ENCODE results near the gene VAC14.

VAC14 gene

DNA sequence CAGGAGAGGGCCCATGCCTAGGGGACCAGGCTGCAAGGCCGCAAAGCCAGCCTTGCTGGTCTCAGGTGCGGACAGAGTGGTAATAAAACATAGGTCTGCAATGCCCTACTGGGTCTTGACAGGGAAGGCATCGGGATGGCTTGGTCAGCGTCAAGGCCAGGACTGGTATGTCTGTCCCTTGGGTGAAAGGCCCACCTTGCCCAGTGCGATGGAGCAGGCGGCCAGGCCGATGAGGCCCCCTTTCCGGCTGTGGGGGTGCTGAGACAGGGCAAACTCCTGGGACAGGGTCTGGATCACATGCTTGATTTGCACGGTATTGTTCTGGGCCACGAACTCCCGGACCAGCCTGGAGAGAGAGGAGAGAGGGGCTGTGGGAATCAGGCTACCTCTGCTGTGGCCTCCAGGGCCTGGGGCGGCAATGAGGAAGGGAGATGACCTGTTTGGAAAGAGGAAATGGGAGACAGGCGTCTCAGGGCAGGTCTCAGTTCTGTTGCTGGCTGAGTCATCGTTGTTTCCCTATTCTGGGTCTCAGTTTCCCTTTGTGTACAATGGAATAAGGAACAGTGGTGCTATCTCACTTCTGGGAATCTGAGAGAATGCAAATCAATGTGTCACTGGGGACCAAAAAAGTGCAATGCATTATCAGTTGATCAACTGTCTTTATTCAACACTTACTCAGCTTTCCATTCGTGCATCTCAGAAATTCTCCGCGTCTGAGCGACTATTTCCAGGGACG lies 14.8 kb downstream of the VAC14 start:
- in situ Hi-C loops (cut with MboI; ENCODE audit: low sequenced_read_pairs), result no loop called here

DNA sequence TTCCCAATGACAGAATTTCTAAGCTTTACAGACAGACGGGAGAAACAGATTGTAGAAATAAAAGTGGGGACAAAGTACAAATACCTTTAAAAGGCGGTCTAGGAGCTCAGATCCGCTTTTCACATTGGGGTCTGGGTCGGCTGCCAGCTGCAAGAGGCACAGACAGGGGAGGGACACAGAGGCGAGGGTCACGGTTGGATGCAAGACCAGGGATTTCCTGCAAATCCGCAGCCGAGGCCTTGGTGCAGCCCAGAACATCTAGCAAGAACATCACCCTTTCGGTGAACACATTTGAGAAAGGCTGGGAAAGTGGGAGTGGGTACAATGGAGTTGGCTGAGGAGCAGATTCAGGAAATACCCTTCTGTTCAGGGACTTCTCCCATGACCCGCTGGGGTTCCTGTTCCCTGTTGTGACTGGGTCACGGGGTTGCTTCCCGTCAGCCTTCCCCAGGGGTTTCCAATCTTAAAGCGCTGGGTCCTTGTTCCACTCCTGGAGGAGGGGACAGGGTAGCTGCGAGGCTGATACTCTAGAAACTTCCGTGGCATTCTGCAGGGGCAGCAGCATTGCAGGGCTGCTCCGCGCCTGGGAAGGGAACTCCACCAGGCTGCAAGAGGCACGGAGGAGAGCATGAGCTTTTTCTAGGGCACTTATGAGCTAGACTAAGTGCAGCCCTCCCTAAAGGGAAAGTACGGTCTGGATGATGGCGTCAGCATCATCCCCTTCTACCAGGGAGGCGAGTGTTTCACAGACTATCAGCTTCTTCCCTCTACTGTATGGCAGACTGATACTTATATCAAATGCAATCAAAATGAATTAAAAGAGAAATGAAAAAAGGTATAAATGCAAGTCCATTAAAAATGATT lies 16.0 kb downstream of the VAC14 start:
- in situ Hi-C loops (cut with MboI; ENCODE audit: low sequenced_read_pairs), result no loop called here

DNA sequence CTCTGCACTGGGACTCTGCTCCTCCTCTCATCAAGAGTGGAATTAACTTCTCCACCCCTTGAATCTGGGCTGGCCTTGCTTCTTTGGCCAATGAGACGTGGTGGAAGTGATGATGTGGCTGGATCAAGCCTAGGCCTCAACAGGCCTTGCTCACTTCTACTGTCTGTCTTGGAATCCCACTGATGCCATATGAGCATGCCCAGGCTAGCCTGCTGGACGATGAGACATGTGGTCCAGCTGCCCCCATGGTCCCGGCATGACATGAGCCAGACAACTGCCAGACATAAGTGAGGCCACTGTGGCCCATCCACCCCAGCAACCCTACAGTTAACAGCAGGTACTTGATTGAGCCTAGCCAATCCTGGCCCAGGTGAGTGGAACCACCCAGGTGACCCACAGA lies 18.7 kb downstream of the VAC14 start:
- in situ Hi-C loops (cut with MboI; ENCODE audit: low sequenced_read_pairs), result no loop called here

DNA sequence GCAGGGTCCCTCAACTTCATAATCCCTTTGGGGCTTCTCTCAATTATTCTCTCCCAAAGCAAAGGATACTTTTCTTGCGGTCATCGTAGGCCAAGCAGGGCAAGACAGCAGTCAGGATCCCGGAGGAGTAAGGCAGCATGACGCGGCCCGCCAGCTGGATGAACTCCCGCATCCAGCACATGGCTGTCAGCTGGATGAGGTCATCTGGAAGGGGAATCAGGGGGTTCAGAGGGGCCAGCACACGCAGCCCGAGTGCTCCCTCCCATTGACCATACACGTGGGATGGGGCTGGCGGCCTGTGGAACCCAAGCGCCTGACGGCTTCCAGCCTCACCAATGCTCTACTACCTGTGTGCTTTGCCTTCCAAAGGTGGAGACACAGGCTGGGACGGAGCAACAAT lies 19.2 kb downstream of the VAC14 start:
- in situ Hi-C loops (cut with MboI; ENCODE audit: low sequenced_read_pairs), result no loop called here

DNA sequence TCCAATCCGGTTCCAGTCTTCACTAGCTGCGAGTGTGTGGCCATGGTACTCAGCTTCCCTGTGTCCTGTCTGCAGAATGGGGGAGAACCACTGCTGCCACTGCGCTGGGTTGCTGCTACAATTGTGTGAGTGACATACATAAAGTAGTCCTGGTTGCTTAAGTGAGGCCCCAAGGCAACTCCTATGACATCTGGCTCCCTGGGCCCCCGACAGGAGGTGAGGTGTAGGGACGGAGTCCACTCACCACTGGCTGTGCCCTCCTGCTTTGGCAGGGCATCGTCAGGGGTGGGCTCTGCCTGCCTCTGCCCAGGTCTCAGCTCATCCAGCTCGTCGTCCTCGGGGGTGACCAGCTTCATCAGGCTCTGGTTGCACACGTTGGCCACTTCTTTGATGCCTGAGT lies 20.4 kb downstream of the VAC14 start:
- in situ Hi-C loops (cut with MboI; ENCODE audit: low sequenced_read_pairs), result no loop called here

DNA sequence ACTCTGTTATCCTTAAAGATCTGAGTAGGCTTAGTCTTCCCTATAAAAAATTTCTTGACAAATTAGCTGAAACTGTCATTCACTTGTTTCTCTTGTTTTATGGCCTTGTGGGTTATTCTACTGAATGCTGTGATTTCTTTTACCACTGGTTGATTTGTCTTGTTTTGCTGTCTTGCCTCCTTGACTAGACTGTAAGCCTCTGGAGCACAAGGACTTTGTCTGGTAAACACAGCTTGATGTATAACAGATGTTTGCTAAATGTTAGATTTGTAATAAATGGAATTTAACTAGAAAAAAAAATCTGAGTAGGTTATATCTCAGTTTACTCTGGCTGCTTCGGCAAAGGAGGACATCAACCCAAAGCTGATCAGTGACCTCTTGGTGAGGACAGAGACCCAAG lies 21.6 kb downstream of the VAC14 start:
- in situ Hi-C loops (cut with MboI; ENCODE audit: low sequenced_read_pairs), result no loop called here

DNA sequence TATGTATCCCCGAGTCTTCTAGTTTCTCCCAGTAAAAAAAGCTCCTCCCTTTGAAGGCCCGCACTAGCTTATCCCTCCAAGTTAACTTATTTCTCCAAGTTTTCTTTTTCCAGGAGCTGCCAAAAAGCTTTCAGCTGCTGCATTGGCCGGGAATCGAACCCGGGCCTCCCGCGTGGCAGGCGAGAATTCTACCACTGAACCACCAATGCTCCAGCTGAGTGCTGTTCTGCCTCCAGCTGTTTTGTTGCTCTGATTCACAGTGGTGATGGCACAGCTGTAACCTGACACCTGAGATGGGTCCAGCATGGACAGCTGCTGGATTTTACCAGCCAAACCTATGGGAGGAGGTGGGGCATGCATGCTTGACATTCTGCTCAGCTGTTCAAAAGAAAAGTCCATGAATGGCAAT lies 22.1 kb downstream of the VAC14 start:
- in situ Hi-C loops (cut with MboI; ENCODE audit: low sequenced_read_pairs), result no loop called here

DNA sequence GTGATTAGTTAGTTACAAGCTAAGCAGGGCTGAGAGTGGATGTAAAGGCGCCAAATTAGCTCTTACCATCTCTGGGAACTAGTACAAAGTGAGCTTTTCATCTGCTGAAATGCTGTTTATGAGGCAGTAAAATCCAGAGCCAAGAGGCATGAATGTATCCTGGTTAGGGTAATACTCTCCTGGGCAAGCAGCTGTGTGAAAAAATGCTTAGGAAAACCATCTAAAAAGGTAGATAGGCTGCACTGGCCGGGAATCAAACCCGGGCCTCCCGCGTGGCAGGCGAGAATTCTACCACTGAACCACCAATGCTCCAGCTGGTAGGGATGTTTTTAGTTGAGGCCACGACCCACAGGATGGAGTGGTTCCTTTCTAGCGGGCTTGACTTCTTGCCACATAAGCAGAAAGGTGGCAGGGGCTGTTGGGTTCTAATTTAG lies 23.0 kb downstream of the VAC14 start:
- in situ Hi-C loops (cut with MboI; ENCODE audit: low sequenced_read_pairs), result no loop called here

DNA sequence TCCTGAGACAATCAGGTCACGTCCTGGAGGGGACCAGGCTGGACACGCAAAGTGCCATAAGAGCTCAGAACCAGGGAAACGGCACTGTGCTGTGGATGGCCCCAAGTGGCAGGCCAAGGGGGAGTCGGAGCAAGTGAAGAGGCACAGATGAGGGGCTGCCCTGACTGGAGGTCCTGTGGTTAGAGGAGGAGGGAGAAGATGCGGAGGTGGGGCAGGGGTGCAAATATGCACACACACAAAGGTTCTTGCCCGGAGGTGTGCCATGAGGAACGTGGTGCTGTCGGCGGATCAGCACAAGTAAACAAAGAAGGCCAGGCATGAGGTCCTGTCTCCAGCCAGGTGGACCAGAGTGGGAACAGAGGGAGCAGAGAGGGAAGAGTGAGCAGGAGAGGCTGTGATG lies 23.5 kb downstream of the VAC14 start:
- in situ Hi-C loops (cut with MboI; ENCODE audit: low sequenced_read_pairs), result no loop called here

DNA sequence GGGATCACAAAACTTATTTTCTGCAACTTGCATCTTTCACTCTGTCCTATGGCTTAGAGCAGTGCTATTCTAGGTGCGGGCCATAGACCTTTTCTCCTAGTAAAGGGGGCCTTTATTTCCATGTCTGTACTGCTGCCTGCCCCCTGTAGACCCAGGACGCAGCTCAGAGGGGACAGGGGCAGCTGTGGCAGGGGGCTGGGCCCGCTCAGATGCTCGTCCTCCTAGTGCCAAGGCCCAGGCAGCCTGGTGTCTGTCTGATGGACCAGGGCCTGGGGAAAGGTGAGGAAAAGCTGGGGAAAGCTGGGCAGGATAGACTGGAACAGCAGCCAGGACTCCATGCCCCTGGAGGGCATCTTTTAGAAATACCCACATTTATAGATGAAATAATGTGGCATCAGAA lies 25.6 kb downstream of the VAC14 start:
- in situ Hi-C loops (cut with MboI; ENCODE audit: low sequenced_read_pairs), result no loop called here

DNA sequence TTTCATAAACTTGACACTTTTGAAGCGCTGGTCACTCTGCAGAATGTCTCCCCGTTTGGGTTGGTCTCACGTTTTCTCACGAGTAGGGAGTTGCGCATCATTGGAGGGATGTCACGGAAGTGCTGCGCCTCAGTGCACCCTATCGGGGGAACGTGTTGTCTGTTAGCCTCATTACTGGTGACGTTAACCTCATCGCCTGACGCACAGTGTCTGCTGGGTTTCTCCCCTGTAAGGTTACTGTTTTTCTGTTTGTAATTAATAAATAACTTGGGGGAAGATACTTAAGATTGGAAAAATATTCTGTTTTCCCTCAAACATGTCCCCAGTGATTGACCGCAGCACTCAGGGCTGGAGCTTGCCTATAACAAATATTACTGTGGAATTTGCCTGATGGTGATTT lies 26.7 kb downstream of the VAC14 start:
- in situ Hi-C loops (cut with MboI; ENCODE audit: low sequenced_read_pairs), result no loop called here

DNA sequence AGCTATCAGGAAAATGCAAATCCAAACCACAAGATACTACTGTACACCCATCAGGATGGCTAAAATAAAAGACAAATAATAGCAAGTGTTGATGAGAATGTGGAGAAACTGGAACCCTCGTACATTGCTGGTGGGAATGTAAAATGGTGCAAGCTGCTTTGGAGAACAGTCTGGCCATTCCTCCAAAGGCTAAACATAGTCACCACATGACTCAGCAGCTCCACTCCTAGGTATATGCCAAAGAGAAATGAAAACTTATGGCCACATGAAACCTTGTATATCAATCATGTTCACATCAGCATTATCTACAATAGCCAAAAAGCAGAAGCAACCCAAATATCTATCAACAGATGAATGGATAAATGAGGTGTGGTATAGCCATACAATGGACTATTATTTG lies 28.5 kb downstream of the VAC14 start:
- in situ Hi-C loops (cut with MboI; ENCODE audit: low sequenced_read_pairs), result no loop called here

DNA sequence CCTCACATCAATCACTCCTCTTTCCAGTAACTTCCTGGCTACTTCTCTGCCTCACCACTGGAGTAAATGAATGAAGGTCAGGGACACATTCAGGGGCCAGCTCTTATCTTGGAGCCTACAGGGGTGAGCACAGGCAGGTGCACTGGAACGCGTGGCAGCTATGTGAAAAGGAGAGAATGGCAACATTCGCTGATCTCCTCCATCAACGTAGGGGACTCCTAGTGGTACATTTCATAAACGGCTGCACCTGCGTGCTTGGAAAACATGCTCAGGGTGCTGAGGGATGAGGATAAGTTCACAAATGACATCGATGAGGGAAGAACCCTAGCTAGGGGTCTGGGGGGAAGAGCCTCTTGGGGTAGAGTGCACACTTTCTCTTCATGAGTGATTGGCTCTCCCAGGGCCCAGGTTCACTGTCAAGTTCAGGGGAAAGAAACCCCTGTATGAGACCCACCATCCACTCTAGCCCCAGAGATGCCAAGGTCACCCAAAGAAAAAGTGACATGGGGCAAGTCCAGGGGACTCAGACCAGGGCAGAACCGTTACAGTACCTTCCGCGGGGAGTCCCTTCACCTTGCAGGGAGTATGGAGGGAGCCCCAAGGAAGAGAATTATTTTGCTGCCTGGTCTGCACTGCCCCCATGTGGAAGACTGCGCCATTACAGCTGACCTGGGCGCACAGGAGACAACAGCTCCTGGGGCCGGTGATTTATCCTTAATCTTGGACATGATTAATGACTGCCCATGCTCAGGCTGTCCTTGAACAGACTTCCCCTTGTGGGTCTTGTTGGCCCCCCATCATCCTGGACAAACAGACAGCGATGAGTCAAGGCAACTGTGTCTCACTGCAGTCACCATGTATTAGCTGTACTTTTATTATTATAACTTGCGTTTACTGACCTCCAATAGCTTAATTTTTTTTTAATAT lies 30.1 kb downstream of the VAC14 start:
- in situ Hi-C loops (cut with MboI; ENCODE audit: low sequenced_read_pairs), result no loop called here

DNA sequence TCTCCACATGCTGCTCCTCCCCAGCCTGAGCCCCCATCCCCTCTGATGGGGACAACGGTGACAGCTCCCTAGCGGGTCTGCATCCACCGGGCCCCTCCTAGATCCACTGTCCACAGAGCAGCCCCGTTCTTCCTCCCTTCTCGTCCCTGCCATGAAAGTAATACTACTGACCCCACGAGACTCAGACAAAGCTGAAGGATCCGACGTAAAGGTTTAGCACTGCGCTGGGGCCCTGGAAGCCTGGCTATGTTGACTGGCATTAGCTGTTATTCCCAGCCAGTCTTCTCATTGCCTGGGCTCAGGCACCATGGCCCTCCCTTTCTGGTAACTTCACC lies 30.7 kb downstream of the VAC14 start:
- in situ Hi-C loops (cut with MboI; ENCODE audit: low sequenced_read_pairs), result no loop called here

DNA sequence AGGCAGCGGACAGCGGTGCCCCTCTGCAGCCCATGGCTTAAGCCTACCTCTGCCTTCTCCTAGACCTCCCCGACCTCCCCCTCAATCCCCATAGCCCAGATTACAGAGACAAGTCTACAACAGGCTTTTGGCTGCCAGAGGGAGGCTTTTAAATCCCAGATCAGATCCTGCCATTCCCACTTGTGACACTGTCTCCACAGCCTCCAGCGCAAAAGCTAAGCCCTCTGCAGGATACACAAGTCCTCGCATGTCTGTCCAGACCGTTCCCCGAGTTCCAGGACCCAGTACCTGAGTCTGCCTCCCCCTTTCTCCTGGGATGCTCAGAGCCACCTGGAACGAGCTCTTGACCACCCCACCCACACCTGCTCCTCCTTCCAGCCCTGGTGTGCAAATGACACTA lies 31.2 kb downstream of the VAC14 start:
- in situ Hi-C loops (cut with MboI; ENCODE audit: low sequenced_read_pairs), result no loop called here

DNA sequence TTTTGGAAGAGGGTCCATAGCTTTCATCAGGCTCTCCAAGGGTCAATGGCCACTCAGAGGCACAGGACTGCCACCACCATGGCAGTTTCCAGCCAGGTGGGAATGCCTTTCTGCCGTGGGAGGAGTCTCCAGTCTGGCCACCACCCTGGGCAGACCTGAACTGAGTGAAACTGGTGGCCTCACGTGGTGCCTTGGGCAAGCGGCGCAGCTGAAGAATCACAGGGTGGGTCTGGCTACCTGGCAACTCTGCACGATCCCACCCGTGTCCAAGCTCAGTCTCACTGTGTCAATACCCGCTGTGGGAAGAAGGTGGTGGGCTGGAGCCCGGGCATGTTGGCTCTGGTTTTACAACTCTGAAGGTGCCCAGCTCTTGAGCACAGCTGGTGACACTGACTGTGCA lies 31.8 kb downstream of the VAC14 start:
- in situ Hi-C loops (cut with MboI; ENCODE audit: low sequenced_read_pairs), result no loop called here

DNA sequence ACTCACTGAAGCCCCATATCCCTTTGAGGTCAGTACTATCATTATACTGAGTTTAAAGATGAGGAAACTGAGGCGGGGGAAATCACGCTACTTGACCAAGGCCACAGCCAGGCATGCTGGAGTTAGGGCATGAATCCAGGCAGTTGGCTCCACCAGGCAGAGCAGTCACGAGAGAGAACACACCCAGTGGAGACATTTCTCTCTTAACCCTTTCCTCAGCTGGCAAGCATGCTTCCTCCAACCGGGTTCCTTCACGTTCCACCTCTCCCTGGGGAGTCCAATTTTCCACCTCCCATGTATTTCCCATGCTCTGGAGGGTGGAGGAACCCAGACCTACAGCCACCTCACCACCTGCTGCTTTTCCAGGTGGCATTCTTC lies 32.8 kb downstream of the VAC14 start:
- in situ Hi-C loops (cut with MboI; ENCODE audit: low sequenced_read_pairs), result no loop called here

DNA sequence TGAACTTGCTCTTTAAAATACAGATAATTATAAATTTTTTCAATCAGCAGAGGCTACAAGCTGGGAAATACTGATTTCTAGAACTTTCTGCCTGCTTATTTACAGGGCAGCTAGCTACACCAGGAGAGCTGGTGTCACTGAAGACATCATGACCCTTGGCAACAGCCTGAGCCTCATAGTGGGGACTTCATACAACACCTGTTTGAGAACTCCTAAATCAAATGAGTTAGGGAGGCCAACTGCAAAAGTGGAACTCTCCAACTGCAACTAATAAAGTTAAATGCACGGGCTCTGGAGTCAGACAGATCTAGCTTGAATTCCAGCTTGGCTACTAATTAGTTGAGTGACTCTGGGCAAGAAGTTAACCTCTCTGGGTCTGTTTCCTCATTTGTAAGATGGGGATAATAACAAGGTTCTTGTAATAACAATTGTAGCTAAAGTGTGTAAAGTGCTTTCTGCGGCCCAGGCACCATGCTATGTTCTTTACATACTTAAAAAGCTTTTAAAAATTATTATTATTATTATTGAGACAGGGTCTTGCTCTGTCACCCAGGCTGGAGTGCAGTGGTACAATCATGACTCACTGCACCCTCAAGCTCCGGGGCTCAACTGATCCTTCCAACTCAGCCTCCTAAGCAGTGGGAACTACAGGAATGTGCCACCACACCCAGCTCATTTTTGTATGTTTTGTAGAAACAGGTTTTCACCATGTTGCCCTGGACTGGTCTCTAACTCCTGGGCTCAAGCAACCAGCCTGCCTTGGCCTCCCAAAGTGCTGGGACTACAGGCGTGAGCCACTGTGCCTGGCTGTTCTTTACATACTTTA lies 33.4 kb downstream of the VAC14 start:
- in situ Hi-C loops (cut with MboI; ENCODE audit: low sequenced_read_pairs), result no loop called here

DNA sequence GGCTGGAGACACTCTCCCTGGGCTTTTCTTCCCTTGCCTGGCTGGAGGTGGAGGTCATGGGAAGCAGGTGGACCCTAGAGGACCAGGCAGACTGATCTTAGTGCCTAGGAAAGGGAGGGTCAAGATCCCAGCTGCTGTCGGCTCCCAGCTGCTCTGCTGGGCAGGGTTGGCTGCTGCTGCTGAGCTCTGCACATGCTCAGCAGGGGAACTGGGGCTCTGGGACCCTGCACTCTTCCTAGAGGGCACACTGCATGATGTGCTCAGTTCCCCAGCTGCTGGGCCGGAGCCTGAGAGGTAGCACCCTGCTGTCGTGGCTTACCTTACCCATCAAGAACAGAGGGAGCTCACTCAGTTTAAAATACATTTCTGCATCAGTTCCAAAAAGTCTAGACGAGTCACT lies 34.3 kb downstream of the VAC14 start:
- in situ Hi-C loops (cut with MboI; ENCODE audit: low sequenced_read_pairs), result no loop called here

DNA sequence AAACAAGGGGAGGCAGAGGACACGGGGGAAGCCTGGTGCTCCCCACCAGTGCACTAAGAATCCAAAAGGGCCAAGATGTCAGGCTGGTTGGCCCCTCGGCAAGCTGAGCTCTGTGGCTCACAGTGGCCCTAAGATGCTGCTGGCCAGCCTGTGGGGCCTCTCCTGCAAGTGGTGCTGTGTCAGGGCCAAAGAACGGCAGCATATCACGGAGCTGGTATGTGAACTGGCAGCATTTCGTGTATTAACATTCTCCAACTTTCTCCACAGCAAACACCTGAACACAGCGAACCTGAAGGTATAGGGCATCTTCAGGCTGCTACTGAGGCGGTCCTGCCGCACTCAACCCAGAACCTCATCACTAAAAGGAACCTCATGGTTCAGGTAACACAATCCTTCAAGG lies 34.8 kb downstream of the VAC14 start:
- in situ Hi-C loops (cut with MboI; ENCODE audit: low sequenced_read_pairs), result no loop called here

DNA sequence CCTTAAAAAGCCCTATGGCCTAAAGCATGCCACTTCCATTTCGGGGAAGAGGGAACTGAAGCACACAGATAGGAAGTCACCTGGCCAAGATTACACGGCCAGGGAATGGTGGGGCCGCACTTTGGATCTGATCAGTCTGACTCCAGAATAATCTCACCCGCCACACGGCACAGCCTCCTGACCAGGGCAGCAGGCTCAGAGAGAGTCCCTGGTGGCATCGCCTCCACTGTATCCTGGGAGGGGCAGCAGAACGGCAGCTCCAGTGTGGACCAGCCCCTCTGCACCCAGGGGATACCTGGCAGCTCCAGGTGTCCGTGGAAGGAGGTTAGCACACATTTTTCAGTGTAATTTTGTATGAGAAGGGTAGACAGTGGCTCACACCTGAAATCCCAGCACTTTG lies 35.5 kb downstream of the VAC14 start:
- in situ Hi-C loops (cut with MboI; ENCODE audit: low sequenced_read_pairs), result no loop called here

Data from hTERT RPE-1 (cell line).